VCaP (cell line): ENCODE results near the gene SPAG6.
A peak's percentile ranks its signal among the peaks of the same experiment; 100 is the strongest.

ENCODE experiments used
- H3K27ac ChIP-seq: fragments of 450-650 bp; 2 replicates; pipeline ENCODE4 v1.5.1; 2017
- CTCF ChIP-seq: fragments of 450-650 bp; conservative IDR thresholded peaks from 2 replicates; pipeline ENCODE4 v1.5.1; 2017; ENCODE audit warnings: mild to moderate bottlenecking, moderate library complexity

The SPAG6 gene

GRCh38 chr10:22319547-22319979, 25.7 kb upstream of the SPAG6 start:
- TF ChIP-seq CTCF, result no peak
- H3K27ac ChIP-seq, result no peak overlapping the region

- TF ChIP-seq CTCF, result no peak
- H3K27ac ChIP-seq, result peak overlapping the region; percentile 90
Observed at GRCh38 chr10:22319980-22320558, 25.2 kb upstream of the SPAG6 start.

- TF ChIP-seq CTCF, result no peak; the same call in 1 of the 2 replicates
- peak within 1 kb of the TSS; percentile 90 for H3K27ac ChIP-seq
Observed at GRCh38 chr10:22320591-22321155, 24.6 kb upstream of the SPAG6 start, which contains the start of gene BMI1. Gene BMI1 (plus strand): TSS chr10:22321099. CDS start chr10:22326450, 5,351 bp downstream.

- no peak for TF ChIP-seq CTCF
Observed at GRCh38 chr10:22321156-22321923, 24.0 kb upstream of the SPAG6 start.

GRCh38 chr10:22321924-22322640, 23.2 kb upstream of the SPAG6 start:
- H3K27ac ChIP-seq, result peak overlapping the region; percentile 90; the same call in 1 of the 2 replicates
- no peak for TF ChIP-seq CTCF

More at GRCh38 chr10:22321156-22321923, 24.0 kb upstream of the SPAG6 start:
- peak overlapping the region; percentile 90 for H3K27ac ChIP-seq

- no peak overlapping the region for H3K27ac ChIP-seq
- TF ChIP-seq CTCF, result no peak
Observed at GRCh38 chr10:22322641-22323160, 22.6 kb upstream of the SPAG6 start.
